Activated CD8-positive, alpha-beta memory T cell treated with anti-CD3 and anti-CD28 coated beads, Interleukin-2, amount 50 U/mL, for 1 hour (primary cell): ENCODE results near the gene BZW2.
"Not testable (repeated sequence)": the region's sequence is repeated elsewhere in the genome, so short reads cannot be mapped to it uniquely, and the experiment has no call there.

Source experiments
- DNase-seq: peaks from one replicate; pipeline ENCODE4 v3.0.0-alpha.2; 2020; ENCODE audit errors: extremely low read depth

The BZW2 gene

GRCh38 chr7:16644636-16645592, 1.1 kb upstream of the BZW2 start:
- DNase-seq: no peak

GRCh38 chr7:16646472-16647072, 591 bp downstream of the BZW2 start:
- no peak for DNase-seq

- no peak for DNase-seq
These were observed 1.5 kb downstream of the BZW2 start for GRCh38 chr7:16647435-16647960.

DNA sequence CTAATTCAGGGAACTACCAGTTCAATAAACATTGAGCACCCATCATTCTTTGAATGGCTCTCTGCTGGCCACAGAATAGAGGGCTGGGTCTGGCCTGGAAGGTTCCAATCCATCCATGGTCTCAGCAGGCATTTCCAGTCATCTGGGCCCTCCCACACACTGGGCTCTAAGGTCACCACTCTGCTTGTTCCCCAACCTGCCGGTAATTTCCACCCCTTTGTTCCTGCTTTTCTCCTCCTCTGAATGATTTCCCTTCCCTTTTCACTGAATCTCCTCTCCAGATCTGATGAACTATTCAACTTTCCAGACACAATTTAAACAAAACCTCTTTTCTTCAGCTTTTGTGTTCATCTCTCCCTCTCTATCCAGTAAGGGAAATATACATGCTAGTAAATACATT, 2.6 kb downstream of the BZW2 start:
- no peak for DNase-seq

DNA sequence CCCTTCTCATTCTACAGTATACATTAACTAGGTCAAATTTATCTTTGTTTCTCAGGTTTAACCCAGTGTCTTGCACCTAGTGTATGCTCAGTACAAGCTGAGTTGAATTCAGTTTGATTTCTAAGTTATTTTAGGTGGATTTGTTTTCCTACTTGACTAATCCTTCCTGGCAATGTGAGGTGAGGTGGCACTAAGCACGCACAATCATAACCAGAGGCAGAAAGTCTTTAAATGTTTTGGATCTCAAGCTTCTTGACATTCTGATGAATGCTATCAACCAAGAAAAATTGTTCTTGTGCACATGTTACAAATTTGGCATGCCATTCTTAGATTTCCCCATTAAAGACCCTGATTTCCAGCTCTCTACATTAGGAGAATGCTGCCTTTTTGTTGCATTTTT, 3.2 kb downstream of the BZW2 start:
- no peak for DNase-seq

GRCh38 chr7:16650266-16650665, 4.3 kb downstream of the BZW2 start:
- DNase-seq: no peak

- DNase-seq: no peak
These were observed 5.6 kb downstream of the BZW2 start for GRCh38 chr7:16651396-16652239.

GRCh38 chr7:16652240-16652583, 6.2 kb downstream of the BZW2 start:
- no peak for DNase-seq

DNA sequence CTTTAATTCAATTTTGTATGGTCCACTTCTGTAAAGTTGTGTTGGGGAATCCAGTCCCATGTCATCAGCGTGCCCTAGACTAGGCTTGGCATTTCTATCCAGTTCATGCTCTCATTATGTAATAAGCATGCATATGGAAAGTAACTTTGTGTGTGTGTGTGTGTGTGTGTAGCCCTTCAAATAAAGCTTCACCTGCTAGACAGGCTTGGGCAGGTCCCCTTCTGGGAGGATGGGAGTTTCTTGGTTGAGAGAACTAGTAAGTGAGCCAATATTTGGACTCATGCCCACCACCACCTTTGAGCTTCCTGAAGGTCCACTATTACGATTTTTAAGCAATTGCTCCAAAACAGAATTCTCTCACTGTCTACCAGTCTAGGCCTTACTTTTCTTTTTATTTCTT, 6.9 kb downstream of the BZW2 start:
- no peak for DNase-seq

DNA sequence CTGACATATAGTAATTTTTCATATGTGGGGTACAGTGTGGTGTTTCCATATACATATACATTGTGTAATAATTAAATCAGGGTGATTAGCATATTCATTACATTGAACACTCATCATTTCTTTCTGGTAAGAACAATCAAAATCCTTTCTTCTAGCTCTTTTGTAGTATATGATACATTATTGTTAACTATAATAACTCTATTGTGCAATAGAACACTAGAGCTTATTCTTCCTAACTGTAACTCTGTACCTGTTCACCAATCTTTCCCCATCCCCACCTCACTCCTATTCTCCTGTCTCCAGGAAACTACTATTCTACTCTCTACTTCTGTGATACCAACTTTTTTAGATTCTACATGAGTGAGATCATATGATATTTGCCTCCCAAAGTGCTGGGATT, 9.4 kb downstream of the BZW2 start:
- no peak for DNase-seq

GRCh38 chr7:16656141-16656540, 10.2 kb downstream of the BZW2 start:
- DNase-seq: no peak

GRCh38 chr7:16657656-16658279, 11.8 kb downstream of the BZW2 start:
- no peak for DNase-seq

- DNase-seq: not testable (repeated sequence)
These were observed 14.0 kb downstream of the BZW2 start for GRCh38 chr7:16659854-16660497.

DNA sequence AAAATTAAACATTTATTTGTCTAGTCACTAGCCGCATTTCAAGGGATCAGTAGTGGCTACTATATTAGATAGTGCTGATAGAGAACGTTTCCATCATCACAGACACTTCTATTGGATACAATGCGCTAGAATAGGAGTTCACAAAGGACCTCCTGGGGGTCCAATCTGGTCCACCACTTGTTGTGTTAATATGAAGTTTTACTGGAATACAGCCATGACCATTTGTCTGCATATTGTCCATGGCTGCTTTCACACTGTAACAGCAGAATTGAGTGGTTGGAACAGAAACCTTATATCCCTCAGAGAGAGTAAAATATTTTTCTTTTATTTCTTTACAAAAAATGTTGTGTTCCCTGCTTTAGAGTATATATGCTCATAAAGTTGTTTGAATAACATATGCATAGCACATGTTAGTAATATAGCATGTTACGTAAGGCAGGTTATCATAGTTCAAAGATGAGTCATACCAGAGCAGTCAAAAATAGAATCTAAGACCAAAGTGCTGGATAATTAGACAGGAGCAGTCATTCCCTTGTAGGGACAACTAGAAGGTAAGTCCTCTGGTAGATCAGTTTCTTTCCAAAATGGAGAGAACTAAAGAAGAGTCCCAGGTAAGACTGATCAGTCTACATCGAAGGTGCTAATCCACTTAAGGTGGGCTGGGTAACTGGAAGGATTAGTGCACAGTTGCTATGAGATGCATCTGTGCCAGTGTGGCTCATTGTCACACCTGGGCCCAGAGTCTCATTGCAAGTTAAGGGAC, 14.9 kb downstream of the BZW2 start:
- DNase-seq: no peak

GRCh38 chr7:16661924-16662323, 15.9 kb downstream of the BZW2 start:
- no peak for DNase-seq

DNA sequence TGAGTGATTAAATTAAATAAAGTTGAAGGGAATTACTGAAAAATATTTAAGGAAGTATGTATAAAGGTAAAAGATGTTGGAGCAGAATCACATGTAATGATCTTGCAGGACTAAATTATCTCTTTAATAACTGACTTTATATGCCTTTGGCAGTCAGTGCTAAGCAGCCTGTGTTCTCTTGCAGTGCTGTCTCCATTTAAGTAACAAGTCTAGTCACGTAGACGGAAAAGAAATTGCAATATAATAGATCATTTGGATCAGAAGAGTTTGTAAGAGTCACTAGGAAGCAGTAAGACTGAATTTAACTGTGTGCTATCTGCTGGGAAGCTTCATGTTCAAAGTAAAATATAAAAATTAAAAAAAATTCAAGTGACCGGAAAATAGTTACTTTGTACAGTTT, 21.4 kb downstream of the BZW2 start:
- DNase-seq: no peak

GRCh38 chr7:16668049-16668858, 22.3 kb downstream of the BZW2 start:
- DNase-seq: no peak

- DNase-seq: no peak
These were observed 23.0 kb downstream of the BZW2 start for GRCh38 chr7:16668978-16669377.

- no peak for DNase-seq
These were observed 23.6 kb downstream of the BZW2 start for GRCh38 chr7:16669581-16669980.

DNA sequence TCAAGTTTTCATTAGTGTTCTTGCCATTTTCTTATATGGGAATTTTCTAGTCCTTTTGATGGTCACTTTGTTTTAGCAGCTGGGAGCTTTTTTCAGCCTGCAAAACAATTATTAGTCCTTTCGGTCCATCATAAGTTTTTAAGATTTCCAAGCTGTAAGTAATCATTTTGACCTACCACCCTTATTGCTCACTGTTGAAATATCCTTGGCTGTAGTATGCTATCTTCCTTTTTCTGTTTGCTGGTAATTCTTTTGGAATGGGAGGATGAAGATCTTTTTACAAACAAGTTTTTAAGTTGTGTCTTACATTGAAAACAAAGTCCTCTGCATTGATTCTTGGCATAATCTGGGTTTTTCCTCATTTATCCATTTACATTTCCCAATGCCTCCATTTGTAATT, 24.0 kb downstream of the BZW2 start:
- DNase-seq: no peak
